Activated CD8-positive, alpha-beta memory T cell treated with anti-CD3 and anti-CD28 coated beads, Interleukin-2, amount 50 U/mL, for 48 hours (primary cell): ENCODE measurements around the gene TMEM59L.
A peak's percentile ranks its signal among the peaks of the same experiment; 100 is the strongest.

Source experiments
- DNase-seq: peaks from one replicate; pipeline ENCODE4 v3.0.0-alpha.2; 2020

The TMEM59L gene

GRCh38 chr19:18609717-18610051, 3.0 kb upstream of the TMEM59L start:
- DNase-seq = no peak

GRCh38 chr19:18610245-18610555, 2.5 kb upstream of the TMEM59L start:
- no peak for DNase-seq

- no peak for DNase-seq
These were observed 1.9 kb upstream of the TMEM59L start for GRCh38 chr19:18610556-18611326.

- no peak for DNase-seq
These were observed 1.2 kb upstream of the TMEM59L start for GRCh38 chr19:18611327-18612050.

GRCh38 chr19:18612051-18612771, 459 bp upstream of the TMEM59L start:
- DNase-seq = no peak

GRCh38 chr19:18613589-18614234, 1.0 kb downstream of the TMEM59L start:
- DNase-seq = no peak

- no peak for DNase-seq
These were observed 3.4 kb downstream of the TMEM59L start for GRCh38 chr19:18616023-18616422.

- DNase-seq = no peak
These were observed 4.9 kb downstream of the TMEM59L start for GRCh38 chr19:18617562-18617961.

GRCh38 chr19:18618236-18618635, 5.6 kb downstream of the TMEM59L start:
- no peak for DNase-seq

GRCh38 chr19:18620311-18620710, 7.6 kb downstream of the TMEM59L start:
- no peak for DNase-seq

- no peak for DNase-seq
These were observed 8.2 kb downstream of the TMEM59L start for GRCh38 chr19:18620902-18621301.

GRCh38 chr19:18626906-18627305, 14.2 kb downstream of the TMEM59L start:
- no peak for DNase-seq

- no peak for DNase-seq
These were observed 16.8 kb downstream of the TMEM59L start for GRCh38 chr19:18629166-18630088.

GRCh38 chr19:18633321-18633720, 20.7 kb downstream of the TMEM59L start:
- DNase-seq = no peak

- DNase-seq = no peak
These were observed 22.1 kb downstream of the TMEM59L start for GRCh38 chr19:18634612-18635297.

GRCh38 chr19:18635831-18636182, 23.1 kb downstream of the TMEM59L start:
- no peak for DNase-seq

GRCh38 chr19:18636183-18636968, 23.7 kb downstream of the TMEM59L start:
- peak; percentile 100 for DNase-seq

GRCh38 chr19:18636969-18637629, 24.4 kb downstream of the TMEM59L start, which contains the start of gene KLHL26:
Gene KLHL26, plus strand, starts transcription at chr19:18637028. Its CDS starts 27 bp downstream, at chr19:18637055.
- no peak for DNase-seq

GRCh38 chr19:18637673-18638630, 25.3 kb downstream of the TMEM59L start:
- DNase-seq = no peak
